ENCODE measurements around the gene GAD1.
A peak's percentile ranks its signal among the peaks of the same experiment; 100 is the strongest.

Gene GAD1

GRCh38 chr2:170842785-170843184, 26.1 kb downstream of the GAD1 start:
- TF ChIP-seq RAD21 (IDR thresholded peaks at IDR 0.05; ENCODE audit: low read depth) (no peak), EGR1 (IDR thresholded peaks at IDR 0.05) (no peak), TAF1 (IDR thresholded peaks at IDR 0.05; ENCODE audit: low read depth) (no peak), EP300 (IDR thresholded peaks at IDR 0.05; ENCODE audit: borderline replicate concordance) (no peak), REST (IDR thresholded peaks at IDR 0.05; ENCODE audit: low read depth) (no peak), ZBTB7A (IDR thresholded peaks at IDR 0.05; ENCODE audit: low read depth) (no peak), TEAD4 (IDR thresholded peaks at IDR 0.05) (no peak), USF1 (IDR thresholded peaks at IDR 0.05) (no peak), TCF12 (IDR thresholded peaks at IDR 0.05; ENCODE audit: low read depth) (no peak), CREB1 (IDR thresholded peaks at IDR 0.05; ENCODE audit: low read depth) (no peak), YY1 (IDR thresholded peaks at IDR 0.05; ENCODE audit: low read depth) (no peak), FOXM1 (IDR thresholded peaks at IDR 0.05; ENCODE audit: borderline replicate concordance, low read depth) (no peak), MAX (IDR thresholded peaks at IDR 0.05) (no peak), CEBPB (IDR thresholded peaks at IDR 0.05) (no peak), NFIC (IDR thresholded peaks at IDR 0.05) (no peak)

DNA sequence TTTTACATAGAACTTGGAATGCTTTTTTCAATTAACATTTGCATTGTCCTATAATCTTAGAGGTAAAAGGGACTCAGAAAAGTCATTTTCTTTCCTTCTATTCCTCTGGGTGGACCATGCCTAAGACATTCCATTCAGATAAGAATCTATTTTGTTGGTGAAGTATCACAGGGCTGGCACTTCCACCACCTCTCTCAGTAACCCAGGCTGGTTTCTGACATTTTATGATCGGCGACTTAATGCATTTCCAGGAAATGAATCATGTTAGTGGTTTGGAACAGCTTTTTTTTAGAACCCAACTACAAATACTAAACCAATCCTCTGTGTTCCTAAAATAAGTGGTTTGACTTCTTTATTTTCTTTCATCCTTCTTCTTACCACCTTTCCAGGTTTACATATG, 27.0 kb downstream of the GAD1 start:
- TF ChIP-seq TAF1 (IDR thresholded peaks at IDR 0.05; ENCODE audit: low read depth) = no peak
- no peak for TF ChIP-seq FOXM1 (IDR thresholded peaks at IDR 0.05; ENCODE audit: borderline replicate concordance, low read depth)
- TF ChIP-seq REST (IDR thresholded peaks at IDR 0.05; ENCODE audit: low read depth) = no peak
- no peak for TF ChIP-seq CREB1 (IDR thresholded peaks at IDR 0.05; ENCODE audit: low read depth)
- no peak for TF ChIP-seq RAD21 (IDR thresholded peaks at IDR 0.05; ENCODE audit: low read depth)

DNA sequence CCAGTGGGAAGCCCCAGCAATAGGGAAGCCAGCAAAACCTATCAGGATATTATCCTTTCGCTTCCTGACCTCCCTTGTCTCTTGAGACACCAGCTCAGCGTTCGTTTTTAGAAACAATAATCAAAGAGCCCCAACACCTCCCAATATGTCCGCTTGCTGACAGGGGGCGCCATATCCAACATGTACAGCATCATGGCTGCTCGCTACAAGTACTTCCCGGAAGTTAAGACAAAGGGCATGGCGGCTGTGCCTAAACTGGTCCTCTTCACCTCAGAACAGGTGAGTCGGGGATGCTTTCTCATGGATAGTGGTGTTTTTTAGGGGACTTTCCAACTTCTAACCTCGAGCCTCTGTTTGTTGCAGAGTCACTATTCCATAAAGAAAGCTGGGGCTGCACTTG, 28.7 kb downstream of the GAD1 start:
- peak; percentile 68; the same call in 1 of the 2 replicates for TF ChIP-seq YY1 (IDR thresholded peaks at IDR 0.05; ENCODE audit: low read depth)
- TF ChIP-seq MAX (IDR thresholded peaks at IDR 0.05) = no peak
- peak; percentile 27; the same call in 1 of the 2 replicates for TF ChIP-seq RAD21 (IDR thresholded peaks at IDR 0.05; ENCODE audit: low read depth)

DNA sequence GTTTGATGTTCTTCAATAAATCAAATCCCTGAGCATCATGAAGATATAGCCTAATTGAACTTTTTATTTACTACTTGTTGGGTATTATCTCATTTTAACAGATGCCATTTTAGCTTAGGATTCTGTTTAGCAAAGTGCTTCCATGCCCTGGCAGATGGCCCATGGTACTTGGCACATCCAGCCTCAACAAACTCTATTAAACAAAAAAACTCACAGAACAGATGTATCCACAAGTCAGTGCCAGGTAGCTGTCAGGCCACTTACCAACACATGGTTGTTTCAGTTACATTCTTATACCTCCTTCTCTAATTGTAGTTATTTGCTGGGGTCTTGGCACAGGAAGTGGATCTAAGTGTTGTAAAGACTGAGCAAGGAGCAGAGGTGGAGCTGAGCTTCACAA, 29.6 kb downstream of the GAD1 start:
- TF ChIP-seq CEBPB (IDR thresholded peaks at IDR 0.05) (no peak), YY1 (IDR thresholded peaks at IDR 0.05; ENCODE audit: low read depth) (no peak), RAD21 (IDR thresholded peaks at IDR 0.05; ENCODE audit: low read depth) (no peak)

DNA sequence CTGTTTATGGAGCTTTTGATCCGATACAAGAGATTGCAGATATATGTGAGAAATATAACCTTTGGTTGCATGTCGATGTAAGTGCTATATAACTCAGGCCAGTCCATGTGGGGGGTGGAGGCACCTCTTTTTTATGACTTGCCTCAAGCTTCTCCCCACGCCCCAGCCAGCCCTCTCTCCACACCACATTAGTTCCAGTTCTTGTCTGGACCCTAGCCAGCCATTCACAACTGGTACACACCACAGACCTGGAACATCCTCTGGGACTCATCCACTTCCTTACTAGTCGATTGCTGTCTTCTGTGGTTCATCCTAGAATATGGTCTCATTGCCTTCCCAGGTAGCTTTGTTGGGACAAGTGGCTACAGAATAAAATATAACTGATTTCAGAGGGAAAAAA, 31.0 kb downstream of the GAD1 start:
- TF ChIP-seq MAX (IDR thresholded peaks at IDR 0.05) = no peak
- no peak for TF ChIP-seq TCF12 (IDR thresholded peaks at IDR 0.05; ENCODE audit: low read depth)
- no peak for TF ChIP-seq REST (IDR thresholded peaks at IDR 0.05; ENCODE audit: low read depth)
- no peak for TF ChIP-seq CEBPB (IDR thresholded peaks at IDR 0.05)
- TF ChIP-seq RAD21 (IDR thresholded peaks at IDR 0.05; ENCODE audit: low read depth) = no peak
- TF ChIP-seq TEAD4 (IDR thresholded peaks at IDR 0.05) = no peak
- no peak for TF ChIP-seq EP300 (IDR thresholded peaks at IDR 0.05; ENCODE audit: borderline replicate concordance)
- no peak for TF ChIP-seq NFIC (IDR thresholded peaks at IDR 0.05)

DNA sequence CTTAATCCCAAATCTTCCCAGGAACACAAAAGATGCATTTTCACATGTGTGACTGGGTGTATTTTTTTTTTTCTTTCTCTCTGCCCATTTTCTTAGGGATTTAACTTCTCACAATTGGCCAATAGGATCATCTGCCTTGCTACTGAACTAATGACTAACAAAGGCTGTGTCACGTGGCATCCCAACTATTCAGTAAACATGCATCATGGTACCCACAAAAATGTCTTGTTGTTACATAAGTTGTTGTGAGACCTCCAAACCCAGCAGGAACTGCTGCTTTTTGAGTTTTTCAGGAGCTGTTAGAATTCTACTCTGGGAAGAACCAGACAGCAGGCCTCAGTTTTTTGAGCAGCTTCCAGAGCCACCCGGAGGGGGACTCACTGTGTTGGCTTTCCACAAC, 31.9 kb downstream of the GAD1 start:
- TF ChIP-seq RAD21 (IDR thresholded peaks at IDR 0.05; ENCODE audit: low read depth) = no peak
- no peak for TF ChIP-seq NFIC (IDR thresholded peaks at IDR 0.05)
- no peak for TF ChIP-seq FOXM1 (IDR thresholded peaks at IDR 0.05; ENCODE audit: borderline replicate concordance, low read depth)
- no peak for TF ChIP-seq TEAD4 (IDR thresholded peaks at IDR 0.05)
- TF ChIP-seq EP300 (IDR thresholded peaks at IDR 0.05; ENCODE audit: borderline replicate concordance) = no peak
- TF ChIP-seq CEBPB (IDR thresholded peaks at IDR 0.05) = no peak
